Measurements from ENCODE around the gene KRTCAP2.

KRTCAP2 gene

DNA sequence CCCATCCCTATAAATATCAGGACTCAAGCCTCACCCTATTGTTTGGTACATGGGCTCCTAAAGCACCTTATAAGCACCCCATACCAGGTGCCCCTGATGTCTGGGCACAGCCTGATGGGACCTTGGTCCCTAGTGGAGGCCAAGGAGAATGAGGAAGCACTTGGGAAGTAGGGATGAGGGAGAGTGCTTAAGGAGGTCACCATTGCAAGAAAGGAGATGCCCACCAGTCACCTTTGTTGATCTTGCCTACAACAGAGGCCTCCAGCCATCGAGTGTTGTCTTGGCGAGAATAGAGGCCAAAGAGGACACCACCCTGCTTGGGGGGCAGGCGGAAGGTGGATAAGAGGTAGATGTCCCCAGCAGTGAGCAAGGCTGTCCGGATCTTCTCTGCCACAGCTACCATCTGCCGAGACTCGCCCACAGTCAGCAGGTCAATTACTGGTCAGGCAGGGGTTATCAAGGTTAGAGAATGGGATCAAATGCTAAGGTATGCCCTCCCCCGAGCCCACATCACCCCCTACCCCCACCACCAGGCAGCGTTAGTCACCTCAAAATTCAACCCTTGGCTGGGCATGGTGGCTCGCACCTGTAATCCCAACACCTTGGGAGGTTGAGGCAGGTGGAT is 33.0 kb upstream of the KRTCAP2 start:
- ChIA-PET CTCF (interaction anchor here (1.5 to 9.1 kb wide), 6 partner anchors 9 to 142 kb away, joined by 3 to 88 read pairs (median 18); a partner anchor contains a TSS), POLR2A (no interaction called here)
- TF ChIP-seq, protein P1, sequence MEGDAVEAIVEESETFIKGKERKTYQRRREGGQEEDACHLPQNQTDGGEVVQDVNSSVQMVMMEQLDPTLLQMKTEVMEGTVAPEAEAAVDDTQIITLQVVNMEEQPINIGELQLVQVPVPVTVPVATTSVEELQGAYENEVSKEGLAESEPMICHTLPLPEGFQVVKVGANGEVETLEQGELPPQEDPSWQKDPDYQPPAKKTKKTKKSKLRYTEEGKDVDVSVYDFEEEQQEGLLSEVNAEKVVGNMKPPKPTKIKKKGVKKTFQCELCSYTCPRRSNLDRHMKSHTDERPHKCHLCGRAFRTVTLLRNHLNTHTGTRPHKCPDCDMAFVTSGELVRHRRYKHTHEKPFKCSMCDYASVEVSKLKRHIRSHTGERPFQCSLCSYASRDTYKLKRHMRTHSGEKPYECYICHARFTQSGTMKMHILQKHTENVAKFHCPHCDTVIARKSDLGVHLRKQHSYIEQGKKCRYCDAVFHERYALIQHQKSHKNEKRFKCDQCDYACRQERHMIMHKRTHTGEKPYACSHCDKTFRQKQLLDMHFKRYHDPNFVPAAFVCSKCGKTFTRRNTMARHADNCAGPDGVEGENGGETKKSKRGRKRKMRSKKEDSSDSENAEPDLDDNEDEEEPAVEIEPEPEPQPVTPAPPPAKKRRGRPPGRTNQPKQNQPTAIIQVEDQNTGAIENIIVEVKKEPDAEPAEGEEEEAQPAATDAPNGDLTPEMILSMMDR (IDR thresholded peaks at IDR 0.05; ENCODE audit: control extremely low read depth, extremely low read depth, low read depth, missing control alignments) = no peak
- DNase-seq (ENCODE audit: extremely low spot score) = no peak

DNA sequence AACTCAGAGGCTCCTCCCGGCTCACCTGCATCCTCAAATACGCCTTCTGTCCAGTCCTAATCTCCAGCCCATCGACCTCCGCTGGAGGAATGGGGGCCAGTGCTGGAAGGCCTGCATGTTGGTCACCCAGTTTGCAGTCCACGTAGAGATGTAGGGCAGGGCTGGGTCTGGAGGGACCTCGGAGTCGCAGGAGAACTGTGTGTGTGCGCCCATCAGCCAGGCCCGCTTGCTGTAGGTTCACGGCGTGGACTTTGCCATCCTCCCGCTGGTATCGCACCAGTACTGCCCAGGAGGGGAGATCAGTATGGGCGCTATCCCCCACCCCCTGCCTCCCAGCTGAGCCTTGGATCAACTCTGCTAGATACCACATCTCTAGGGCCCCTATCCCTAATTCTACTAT is 31.9 kb upstream of the KRTCAP2 start:
- POLR2A ChIA-PET = no interaction called here
- TF ChIP-seq, protein P1 (IDR thresholded peaks at IDR 0.05; ENCODE audit: control extremely low read depth, extremely low read depth, low read depth, missing control alignments) = no peak
- CTCF ChIA-PET = interaction anchor here (3.5 to 9.1 kb wide), 3 partner anchors 8 to 21 kb away, joined by 28 to 88 read pairs (median 76); no protein-coding TSS in a partner anchor
- DNase-seq (ENCODE audit: extremely low spot score) = no peak

DNA sequence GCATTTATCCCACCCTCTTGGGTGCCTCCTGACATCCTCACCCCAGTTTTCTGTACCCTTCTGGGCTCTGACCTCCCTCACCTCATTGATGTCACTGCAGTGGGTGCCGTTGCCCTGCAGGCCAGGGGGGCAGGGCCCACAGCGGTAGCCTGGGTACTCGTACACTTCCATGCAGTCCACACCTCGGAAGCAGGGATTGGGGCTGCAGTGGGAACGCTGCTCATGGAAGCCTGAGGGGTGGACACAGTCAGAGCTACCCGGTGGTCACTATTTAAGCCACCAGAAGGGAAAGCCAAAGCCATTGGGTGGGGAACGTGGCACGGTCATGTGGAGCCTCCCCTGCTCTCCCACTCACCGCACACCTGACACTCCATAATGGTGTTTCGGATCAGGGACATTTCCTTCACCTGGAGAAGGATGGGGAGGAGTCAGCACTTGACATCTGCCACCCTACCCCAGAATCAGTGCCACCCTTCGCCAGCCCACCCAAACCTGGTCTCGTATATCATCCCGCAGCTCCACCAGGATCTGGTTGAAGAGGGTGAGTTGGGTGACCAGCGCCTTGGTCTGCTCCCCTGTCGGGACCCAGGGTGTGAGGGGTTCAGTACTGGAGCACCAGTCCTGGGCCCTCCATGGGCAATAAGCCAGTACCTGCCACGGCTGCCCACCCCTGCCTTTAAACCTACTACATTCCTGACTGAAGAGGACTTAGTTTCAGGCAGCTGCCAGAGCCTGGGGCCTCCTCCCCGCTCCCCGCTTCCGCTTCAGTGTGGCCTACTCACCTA is 29.8 kb upstream of the KRTCAP2 start:
- CTCF ChIA-PET = interaction anchor here (0.7 to 9.1 kb wide), 8 partner anchors 10 to 112 kb away, joined by 3 to 88 read pairs (median 6); partner anchors contain the start of gene KRTCAP2
- TF ChIP-seq, protein P1 (IDR thresholded peaks at IDR 0.05; ENCODE audit: control extremely low read depth, extremely low read depth, low read depth, missing control alignments) = no peak
- DNase-seq (ENCODE audit: extremely low spot score) = no peak
- POLR2A ChIA-PET = no interaction called here

DNA sequence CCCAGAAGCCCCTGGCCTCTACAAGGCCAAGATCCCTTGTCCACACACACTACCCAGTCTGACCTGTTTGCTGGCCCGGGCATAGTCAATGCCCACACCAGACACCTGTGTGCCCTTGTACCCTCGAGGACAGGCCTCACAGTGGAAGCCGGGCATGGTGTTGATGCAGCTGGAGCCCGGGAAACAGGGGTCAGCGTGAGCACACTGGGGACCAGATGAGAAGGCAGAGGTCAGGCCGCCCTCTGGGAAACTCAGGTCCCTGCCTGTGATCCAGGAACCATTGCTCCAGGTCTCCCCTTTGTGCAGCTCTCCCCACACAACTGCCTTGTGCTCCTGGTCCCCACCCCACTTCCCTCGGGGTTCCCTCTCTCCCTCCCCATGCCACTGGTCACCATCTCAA is 29.1 kb upstream of the KRTCAP2 start:
- CTCF ChIA-PET = interaction anchor here (1.1 to 9.1 kb wide), 4 partner anchors 9 to 48 kb away, joined by 3 to 88 read pairs (median 43); partner anchors contain the start of gene KRTCAP2
- POLR2A ChIA-PET = no interaction called here
- DNase-seq (ENCODE audit: extremely low spot score) = no peak
- TF ChIP-seq, protein P1 (IDR thresholded peaks at IDR 0.05; ENCODE audit: control extremely low read depth, extremely low read depth, low read depth, missing control alignments) = no peak

DNA sequence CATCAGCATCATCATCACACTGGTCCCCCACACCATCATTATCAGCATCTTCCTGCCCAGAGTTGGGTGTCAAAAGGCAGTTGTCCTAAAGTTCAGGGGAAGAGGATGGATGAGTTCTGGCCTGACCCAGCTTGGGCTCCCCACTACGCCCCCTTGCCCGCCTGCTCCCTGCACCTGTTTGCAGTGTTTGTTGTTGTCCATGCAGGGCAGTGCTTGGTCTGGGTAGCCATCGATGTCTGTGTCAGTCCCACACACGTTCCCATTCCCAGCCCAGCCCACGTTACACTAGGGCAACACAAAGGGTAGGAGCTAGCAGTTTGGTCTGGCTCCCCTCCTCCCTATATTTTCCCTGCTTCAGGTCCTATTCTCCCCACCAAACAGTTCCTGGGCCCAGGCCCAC is 27.8 kb upstream of the KRTCAP2 start:
- CTCF ChIA-PET = interaction anchor here (1.1 to 8.1 kb wide), 3 partner anchors 25 to 50 kb away, joined by 5 to 88 read pairs (median 10); partner anchors contain the start of gene KRTCAP2
- POLR2A ChIA-PET = no interaction called here

DNA sequence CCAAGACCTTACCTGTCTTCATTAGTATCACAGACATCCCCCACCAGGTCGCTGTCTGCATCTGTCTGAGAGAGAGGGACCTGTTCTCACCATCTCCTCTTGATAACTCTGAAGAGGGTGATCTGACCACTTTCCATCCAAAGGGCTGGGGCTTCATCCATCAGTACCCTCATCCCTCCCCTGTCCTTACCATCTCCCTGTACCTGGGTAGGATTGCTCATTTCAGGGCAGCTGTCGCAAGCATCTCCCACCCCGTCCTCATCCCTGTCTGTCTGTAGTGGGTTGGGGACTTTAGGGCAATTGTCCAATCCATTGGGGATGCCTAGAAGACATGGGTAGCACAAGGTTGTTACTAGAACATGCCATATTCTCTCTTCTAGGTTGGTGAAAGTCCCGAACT is 26.7 kb upstream of the KRTCAP2 start:
- POLR2A ChIA-PET = no interaction called here

More for the DNA sequence above, 27.8 kb upstream of the KRTCAP2 start:
- no peak for DNase-seq (ENCODE audit: extremely low spot score)
- TF ChIP-seq, protein P1 (IDR thresholded peaks at IDR 0.05; ENCODE audit: control extremely low read depth, extremely low read depth, low read depth, missing control alignments) = no peak

More for the DNA sequence above, 26.7 kb upstream of the KRTCAP2 start:
- TF ChIP-seq, protein P1 (IDR thresholded peaks at IDR 0.05; ENCODE audit: control extremely low read depth, extremely low read depth, low read depth, missing control alignments) = no peak
- no peak for DNase-seq (ENCODE audit: extremely low spot score)
- CTCF ChIA-PET = interaction anchor here (1.0 kb wide), 1 partner anchor 8 kb away, joined by 3 read pairs; the partner anchor contains the start of genes MTX1 and THBS3

All from GM10248 (cell line).